Stomach (tissue), 4 donors: ENCODE data around the gene PCDHGA5.

Experiments used
- POLR2A ChIP-seq, 4 donors: fragments of 450-650 bp; IDR thresholded peaks; one replicate each; pipeline ENCODE4 v1.6.1; 2016; ENCODE audit warnings: antibody characterized with exemption in 4 of 4, control low read depth in 2 of 4, mild to moderate bottlenecking in 1 of 4, moderate library complexity in 1 of 4
- POLR2AphosphoS5 ChIP-seq, 3 donors: sonication (generic); formaldehyde crosslinking; IDR thresholded peaks; one replicate each; pipeline ENCODE4 v1.6.1; 2016; ENCODE audit warnings: antibody characterized with exemption in 3 of 3
- TF ChIP-seq, protein P1 (sequence below), 7 experiments: fragments of 450-650 bp in 4 of 7; fragments of 200-600 bp in 3 of 7; sonication (generic) in 3 of 7; IDR thresholded peaks; one replicate each; pipeline ENCODE4 v1.5.1; 2016 to 2019; ENCODE audit warnings: antibody characterized with exemption in 7 of 7, control low read depth in 2 of 7, mild to moderate bottlenecking in 1 of 7

DNA sequence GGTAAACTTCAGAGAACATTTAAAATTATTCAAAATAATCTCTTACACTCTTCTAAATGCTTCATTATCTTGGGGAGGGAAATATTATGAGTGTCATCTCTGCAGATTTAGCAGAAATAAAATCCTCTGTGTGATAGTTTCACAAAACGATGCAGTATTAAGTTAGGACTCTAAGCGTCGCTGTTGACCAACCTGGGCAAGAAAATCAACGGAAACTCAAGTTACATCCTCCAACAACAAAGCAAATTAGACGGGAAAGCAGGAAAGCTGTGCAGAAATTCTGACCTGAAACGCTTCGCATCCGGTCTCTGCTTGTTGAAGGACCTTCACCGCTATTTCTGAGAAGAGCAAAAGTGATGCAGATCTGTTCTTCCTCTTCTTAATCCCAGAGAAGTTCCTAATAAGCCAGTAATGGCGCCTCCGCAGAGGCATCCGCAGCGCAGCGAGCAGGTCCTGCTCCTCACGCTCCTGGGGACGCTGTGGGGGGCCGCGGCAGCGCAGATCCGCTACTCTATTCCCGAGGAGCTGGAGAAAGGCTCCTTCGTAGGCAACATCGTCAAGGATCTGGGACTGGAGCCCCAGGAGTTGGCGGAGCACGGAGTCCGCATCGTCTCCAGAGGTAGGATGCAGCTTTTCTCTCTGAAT lies 9.8 kb downstream of the PCDHGA5 start, which contains the start of gene PCDHGA6:
- TF ChIP-seq, protein P1, sequence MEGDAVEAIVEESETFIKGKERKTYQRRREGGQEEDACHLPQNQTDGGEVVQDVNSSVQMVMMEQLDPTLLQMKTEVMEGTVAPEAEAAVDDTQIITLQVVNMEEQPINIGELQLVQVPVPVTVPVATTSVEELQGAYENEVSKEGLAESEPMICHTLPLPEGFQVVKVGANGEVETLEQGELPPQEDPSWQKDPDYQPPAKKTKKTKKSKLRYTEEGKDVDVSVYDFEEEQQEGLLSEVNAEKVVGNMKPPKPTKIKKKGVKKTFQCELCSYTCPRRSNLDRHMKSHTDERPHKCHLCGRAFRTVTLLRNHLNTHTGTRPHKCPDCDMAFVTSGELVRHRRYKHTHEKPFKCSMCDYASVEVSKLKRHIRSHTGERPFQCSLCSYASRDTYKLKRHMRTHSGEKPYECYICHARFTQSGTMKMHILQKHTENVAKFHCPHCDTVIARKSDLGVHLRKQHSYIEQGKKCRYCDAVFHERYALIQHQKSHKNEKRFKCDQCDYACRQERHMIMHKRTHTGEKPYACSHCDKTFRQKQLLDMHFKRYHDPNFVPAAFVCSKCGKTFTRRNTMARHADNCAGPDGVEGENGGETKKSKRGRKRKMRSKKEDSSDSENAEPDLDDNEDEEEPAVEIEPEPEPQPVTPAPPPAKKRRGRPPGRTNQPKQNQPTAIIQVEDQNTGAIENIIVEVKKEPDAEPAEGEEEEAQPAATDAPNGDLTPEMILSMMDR (IDR thresholded peaks at IDR 0.05), result no peak
- no peak for TF ChIP-seq POLR2AphosphoS5 (IDR thresholded peaks at IDR 0.05)
- TF ChIP-seq POLR2A (IDR thresholded peaks at IDR 0.05), result no peak
